Esophagus muscularis mucosa (tissue), 4 donors: ENCODE data around the gene ADORA2A. TPM values are rescaled to one million over a fixed set of nuclear protein-coding genes. Genes with fewer than 3 reads are reported as not detected.

ENCODE experiments used
- DNase-seq: peaks from one replicate; pipeline ENCODE4 v3.0.0-alpha.2; 2017; ENCODE audit errors: extremely low spot score
- H3K27ac ChIP-seq, 4 donors: fragments of 200-600 bp; sonication (generic); replicated peaks in 1 of 4; 1 replicate in 3 of 4; 2 replicates in 1 of 4; pipeline ENCODE4 v1.5.1; 2016 to 2019; ENCODE audit warnings: mild to moderate bottlenecking in 1 of 4
- H3K27me3 ChIP-seq, 4 donors: fragments of 200-600 bp; sonication (generic); one replicate each; pipeline versions ENCODE4 v1.5.1 to v1.6.0; 2016 to 2019
- H3K36me3 ChIP-seq, 4 donors: fragments of 200-600 bp; sonication (generic); one replicate each; pipeline ENCODE4 v1.5.1; 2016 to 2019
- H3K4me1 ChIP-seq, 4 donors: fragments of 200-600 bp; sonication (generic); one replicate each; pipeline ENCODE4 v1.5.1; 2016 to 2019
- H3K4me3 ChIP-seq, 4 donors: fragments of 200-600 bp; sonication (generic); 1 replicate in 2 of 4; 2 replicates in 2 of 4; pipeline ENCODE4 v1.5.1; 2016 to 2019; ENCODE audit warnings: mild to moderate bottlenecking in 4 of 4, moderate library complexity in 1 of 4
- H3K9me3 ChIP-seq, 4 donors: fragments of 200-600 bp; sonication (generic); 1 replicate in 3 of 4; 2 replicates in 1 of 4; pipeline ENCODE4 v1.5.1; 2016 to 2019
- CTCF ChIP-seq, 3 experiments: fragments of 200-600 bp in 2 of 3; fragments of 450-650 bp in 1 of 3; sonication (generic) in 2 of 3; IDR thresholded peaks; one replicate each; pipeline ENCODE4 v1.5.1; 2017 to 2019; ENCODE audit warnings: antibody characterized with exemption in 3 of 3, mild to moderate bottlenecking in 2 of 3, moderate library complexity in 1 of 3
- EP300 ChIP-seq: sonication (generic); formaldehyde crosslinking; IDR thresholded peaks from one replicate; pipeline ENCODE4 v1.6.1; 2017; ENCODE audit warnings: antibody characterized with exemption
- POLR2A ChIP-seq: fragments of 450-650 bp; IDR thresholded peaks from one replicate; pipeline ENCODE4 v1.6.1; 2017; ENCODE audit warnings: antibody characterized with exemption, moderate library complexity, mild to moderate bottlenecking, low read depth
- POLR2AphosphoS5 ChIP-seq, 2 donors: sonication (generic); formaldehyde crosslinking; IDR thresholded peaks; one replicate each; pipeline ENCODE4 v1.6.1; 2017; ENCODE audit warnings: antibody characterized with exemption in 2 of 2
- WGBS: methylation state at CpG from one replicate; pipeline ENCODE4 v1.1.5; 2018; 5-methylcytosine and 5-hydroxymethylcytosine counted together
- intact Hi-C: fragments of 100-400 bp; cut with DNase I; formaldehyde crosslinking; loops from one replicate; pipeline ENCODE4 v1.15.1; 2023
- total RNA-seq, 4 donors: library from RNA; depleted of rRNA; stranded (reverse); fragments of >200 nt; gene quantifications; one replicate each; pipeline versions ENCODE4 v1.1.0 to v1.2.1, GENCODE V29; 2016

ADORA2A gene
- total RNA-seq, 4 donors from 2014 or later, result 3.3 to 7.5 (median 4.5) TPM

DNA sequence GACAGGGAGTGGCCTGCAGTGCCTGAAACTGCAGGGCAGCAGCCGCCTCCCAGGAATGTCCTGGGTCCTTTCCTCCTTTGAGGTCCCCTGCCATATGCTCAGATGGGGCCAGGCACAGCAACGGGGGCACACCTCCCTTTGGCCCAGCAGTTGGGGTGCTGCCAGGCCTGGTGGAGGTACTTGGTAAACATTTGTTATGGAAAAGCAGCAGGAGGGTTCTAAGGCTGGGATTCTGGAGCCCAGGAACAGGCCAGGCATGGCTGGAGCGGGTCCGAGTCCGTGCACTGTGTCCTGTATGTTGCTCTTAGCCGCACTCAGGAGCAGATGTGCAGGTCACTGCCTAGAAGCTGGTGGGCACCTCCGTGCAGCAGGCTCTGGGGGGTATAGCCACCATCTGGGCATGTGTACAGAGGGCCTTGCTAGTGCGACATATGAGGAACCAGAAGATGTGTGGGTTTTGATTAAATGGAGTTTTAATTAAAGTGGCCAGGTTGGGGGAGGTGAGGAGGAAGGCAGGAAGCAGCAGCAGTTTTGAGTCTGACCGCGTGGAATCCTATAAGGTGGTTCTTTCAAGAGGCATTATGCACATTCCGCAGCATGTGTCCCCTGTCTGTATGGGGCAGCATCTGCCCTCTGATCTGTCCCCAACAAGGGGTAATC is 1.5 kb downstream of the ADORA2A start:
- Histone ChIP-seq H3K4me3 (no peak overlapping the region), H3K9me3 (no peaks in the 10 kb centered on the region), H3K4me1 (peaks cover 39 to 56% (median 49%) of the 10 kb centered on the region in 4 donors), H3K36me3 (no peaks in the 10 kb centered on the region), H3K27ac (no peak overlapping the region), H3K27me3 (peaks cover 0 to 16% (median 7%) of the 10 kb centered on the region in 4 donors)
- TF ChIP-seq EP300 (no peak), CTCF (IDR thresholded peaks at IDR 0.05) (no peak), POLR2A (no peak), POLR2AphosphoS5 (IDR thresholded peaks at IDR 0.05) (no peak)
- intact Hi-C loops, result no loop called here
- DNase-seq, result no peak
- WGBS, result 79% methylated on average over 5 of the region's 11 CpGs

DNA sequence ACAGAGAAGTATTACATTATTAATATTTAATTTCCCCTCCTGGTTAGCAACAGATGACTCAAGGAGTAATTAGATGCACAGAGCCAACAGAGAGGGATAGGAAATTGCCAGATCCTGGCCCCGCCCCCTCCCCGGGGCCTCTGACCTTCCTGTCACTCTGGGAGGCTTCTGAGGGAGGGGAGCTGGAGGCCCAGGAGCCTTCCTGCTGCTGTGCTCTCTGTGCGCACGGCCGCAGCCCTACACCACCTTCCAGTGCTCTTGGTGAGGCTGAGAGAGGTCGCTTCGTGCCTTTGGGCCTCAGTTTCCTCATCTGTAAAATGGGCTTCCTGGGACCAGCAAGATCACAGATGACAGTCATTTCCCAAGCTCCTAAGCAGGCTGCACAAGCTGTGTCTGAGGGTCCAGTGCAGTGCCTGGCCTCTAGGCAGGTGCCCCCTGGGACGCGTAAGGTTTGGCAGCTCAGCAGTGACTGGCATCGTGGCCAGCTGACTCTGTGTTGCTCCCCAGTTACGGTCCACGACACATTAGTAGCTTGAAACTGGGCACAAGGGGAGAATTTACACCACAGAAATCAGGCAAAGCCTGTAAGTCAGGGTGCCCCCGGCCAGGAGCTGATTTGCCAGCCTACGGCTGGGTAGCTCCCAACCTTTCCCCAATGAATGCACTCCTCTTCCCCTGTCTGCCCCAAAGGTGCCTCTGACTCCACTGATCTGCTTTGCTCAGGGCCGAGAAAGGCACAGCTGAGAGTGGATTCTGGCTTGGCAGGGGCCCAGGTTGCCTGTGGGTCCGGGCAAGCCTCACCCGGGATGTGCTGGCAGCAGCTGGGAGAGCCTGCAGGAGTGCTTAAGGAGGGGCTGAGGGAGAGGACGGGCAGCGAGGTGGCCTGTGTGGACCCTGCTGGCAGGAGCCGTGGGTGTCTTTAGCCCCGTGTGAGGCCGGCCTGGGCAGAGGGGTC is 2.3 kb downstream of the ADORA2A start:
- no peak overlapping the region for H3K4me3 ChIP-seq
- H3K36me3 ChIP-seq, result no peaks in the 10 kb centered on the region
- intact Hi-C loops, result no loop called here
- H3K27me3 ChIP-seq, result peaks cover 0 to 8% (median under 1%) of the 10 kb centered on the region in 4 donors
- no peaks in the 10 kb centered on the region for H3K9me3 ChIP-seq
- TF ChIP-seq POLR2AphosphoS5 (IDR thresholded peaks at IDR 0.05), result no peak
- no peak for TF ChIP-seq EP300
- peaks cover 39 to 59% (median 49%) of the 10 kb centered on the region in 4 donors for H3K4me1 ChIP-seq
- DNase-seq, result no peak
- WGBS, result 94% methylated on average over 14 of the region's 22 CpGs
- H3K27ac ChIP-seq, result peak overlapping the region in 1 of 4 donors; percentile 15

GRCh38 chr22:24430431-24431308 is 3.3 kb downstream of the ADORA2A start:
- Histone ChIP-seq H3K4me3 (no peak overlapping the region), H3K27me3 (no peaks in the 10 kb centered on the region), H3K27ac (no peak overlapping the region), H3K4me1 (peaks cover 43 to 69% (median 55%) of the 10 kb centered on the region in 4 donors), H3K9me3 (no peaks in the 10 kb centered on the region), H3K36me3 (no peaks in the 10 kb centered on the region)
- no peak for DNase-seq
- no peak for TF ChIP-seq CTCF (IDR thresholded peaks at IDR 0.05)
- TF ChIP-seq POLR2A, result no peak
- no peak for TF ChIP-seq POLR2AphosphoS5 (IDR thresholded peaks at IDR 0.05)
- intact Hi-C loops, result no loop called here
- 93% methylated on average over 12 of the region's 14 CpGs for WGBS

GRCh38 chr22:24431309-24432034 is 4.1 kb downstream of the ADORA2A start:
- no peak for DNase-seq
- intact Hi-C loops, result no loop called here
- no peaks in the 10 kb centered on the region for H3K9me3 ChIP-seq
- no peak overlapping the region for H3K4me3 ChIP-seq
- H3K27me3 ChIP-seq, result no peaks in the 10 kb centered on the region
- WGBS, result 93% methylated on average over 8 of the region's 9 CpGs
- peaks cover 51 to 77% (median 59%) of the 10 kb centered on the region in 4 donors for H3K4me1 ChIP-seq
- H3K36me3 ChIP-seq, result no peaks in the 10 kb centered on the region
- TF ChIP-seq EP300 (no peak), CTCF (IDR thresholded peaks at IDR 0.05) (no peak), POLR2AphosphoS5 (IDR thresholded peaks at IDR 0.05) (no peak), POLR2A (no peak)
- peak overlapping the region in 3 of 4 donors; percentile 28 to 56 (median 50) for H3K27ac ChIP-seq
